ENCODE results near the gene GPR4. TPM values are rescaled to one million over a fixed set of nuclear protein-coding genes. Genes with fewer than 3 reads are reported as not detected.

Gene GPR4
- polyA plus RNA-seq (0.25 TPM in 1 of 2 replicates, not detected in the other), polyA minus RNA-seq (not detected in 2 replicates)

DNA sequence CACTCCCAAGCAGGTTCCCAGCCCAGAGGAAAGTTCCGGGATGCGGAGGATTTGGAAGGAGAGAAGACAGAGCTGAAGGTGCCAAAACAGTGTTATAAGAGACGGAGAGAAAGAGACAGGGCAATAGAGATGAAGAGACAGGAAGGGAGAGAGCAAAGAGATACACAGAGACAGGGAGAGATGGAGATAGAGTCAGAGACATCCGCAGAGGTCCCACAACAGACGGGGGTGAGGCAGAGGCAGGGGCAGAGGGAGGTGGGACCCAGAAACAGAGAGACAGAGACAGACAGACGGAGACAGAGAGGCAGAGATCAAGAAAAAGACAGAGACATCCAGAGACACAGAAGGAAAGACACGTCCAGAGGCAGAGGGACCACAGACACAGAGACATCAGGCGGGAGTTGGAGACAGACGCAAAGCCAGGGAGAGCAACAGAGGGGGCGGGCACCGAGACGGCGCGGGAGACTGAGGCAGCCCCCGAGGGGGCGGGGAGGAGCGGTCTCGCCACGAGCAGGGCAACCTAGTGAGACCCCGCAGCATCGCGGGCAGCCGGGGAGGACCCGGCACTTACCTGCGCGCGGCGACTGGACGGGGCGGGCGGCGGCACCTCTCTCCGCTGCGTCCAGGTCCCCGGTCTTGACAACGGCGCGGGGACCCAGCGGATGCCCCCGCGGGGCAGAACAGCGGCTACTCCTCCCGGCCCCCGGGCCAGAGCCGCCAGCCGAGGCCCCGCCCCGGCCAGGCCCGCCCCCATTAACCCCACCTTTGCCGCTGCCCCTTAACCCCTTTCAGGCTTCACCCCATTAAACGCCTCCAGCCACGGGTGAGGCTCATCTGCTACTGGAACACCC lies at the start of gene GPR4:
TSS of gene GPR4 (minus strand) at position 689 of the 851 bp plus-strand sequence. CDS start 10,346 bp downstream, outside the sequence.
- H3K27ac ChIP-seq (ENCODE audit: low read length): no peak within 1 kb of the TSS
- no peak within 1 kb of the TSS for H2AFZ ChIP-seq (ENCODE audit: low read depth, low read length)
- no peaks in the 10 kb centered on the region for H3K79me2 ChIP-seq (replicated peaks; ENCODE audit: insufficient read depth, low read length)
- H3K9me3 ChIP-seq (ENCODE audit: low read length): no peaks in the 10 kb centered on the region
- no peaks in the 10 kb centered on the region for H3K9me2 ChIP-seq (ENCODE audit: insufficient read depth, low read length)
- H3K9ac ChIP-seq (ENCODE audit: low read length): no peak within 1 kb of the TSS
- H4K20me1 ChIP-seq (ENCODE audit: insufficient read depth): no peaks in the 10 kb centered on the region
- H3K4me2 ChIP-seq (ENCODE audit: low read length): no peak within 1 kb of the TSS
- no peaks in the 10 kb centered on the region for H3F3A ChIP-seq (ENCODE audit: insufficient read depth, low read length, poor library complexity, severe bottlenecking)
- H3K36me3 ChIP-seq (ENCODE audit: insufficient read depth, low read length): no peaks in the 10 kb centered on the region
- H3K4me3 ChIP-seq (ENCODE audit: low read length): no peak within 1 kb of the TSS
- TF ChIP-seq RAD21 (conservative IDR thresholded peaks at IDR 0.05) (no peak), EP300 (conservative IDR thresholded peaks at IDR 0.05; ENCODE audit: poor library complexity, severe bottlenecking) (no peak), EZH2 (IDR thresholded peaks at IDR 0.05; ENCODE audit: borderline replicate concordance, insufficient read depth, low read length, poor library complexity, severe bottlenecking) (no peak), TAF1 (IDR thresholded peaks at IDR 0.05; ENCODE audit: low read depth) (no peak), POLR2AphosphoS5 (IDR thresholded peaks at IDR 0.05) (no peak), SMC3 (conservative IDR thresholded peaks at IDR 0.05; ENCODE audit: poor library complexity) (no peak), MXI1 (conservative IDR thresholded peaks at IDR 0.05; ENCODE audit: poor library complexity, severe bottlenecking) (no peak)
- TF ChIP-seq, protein P1, sequence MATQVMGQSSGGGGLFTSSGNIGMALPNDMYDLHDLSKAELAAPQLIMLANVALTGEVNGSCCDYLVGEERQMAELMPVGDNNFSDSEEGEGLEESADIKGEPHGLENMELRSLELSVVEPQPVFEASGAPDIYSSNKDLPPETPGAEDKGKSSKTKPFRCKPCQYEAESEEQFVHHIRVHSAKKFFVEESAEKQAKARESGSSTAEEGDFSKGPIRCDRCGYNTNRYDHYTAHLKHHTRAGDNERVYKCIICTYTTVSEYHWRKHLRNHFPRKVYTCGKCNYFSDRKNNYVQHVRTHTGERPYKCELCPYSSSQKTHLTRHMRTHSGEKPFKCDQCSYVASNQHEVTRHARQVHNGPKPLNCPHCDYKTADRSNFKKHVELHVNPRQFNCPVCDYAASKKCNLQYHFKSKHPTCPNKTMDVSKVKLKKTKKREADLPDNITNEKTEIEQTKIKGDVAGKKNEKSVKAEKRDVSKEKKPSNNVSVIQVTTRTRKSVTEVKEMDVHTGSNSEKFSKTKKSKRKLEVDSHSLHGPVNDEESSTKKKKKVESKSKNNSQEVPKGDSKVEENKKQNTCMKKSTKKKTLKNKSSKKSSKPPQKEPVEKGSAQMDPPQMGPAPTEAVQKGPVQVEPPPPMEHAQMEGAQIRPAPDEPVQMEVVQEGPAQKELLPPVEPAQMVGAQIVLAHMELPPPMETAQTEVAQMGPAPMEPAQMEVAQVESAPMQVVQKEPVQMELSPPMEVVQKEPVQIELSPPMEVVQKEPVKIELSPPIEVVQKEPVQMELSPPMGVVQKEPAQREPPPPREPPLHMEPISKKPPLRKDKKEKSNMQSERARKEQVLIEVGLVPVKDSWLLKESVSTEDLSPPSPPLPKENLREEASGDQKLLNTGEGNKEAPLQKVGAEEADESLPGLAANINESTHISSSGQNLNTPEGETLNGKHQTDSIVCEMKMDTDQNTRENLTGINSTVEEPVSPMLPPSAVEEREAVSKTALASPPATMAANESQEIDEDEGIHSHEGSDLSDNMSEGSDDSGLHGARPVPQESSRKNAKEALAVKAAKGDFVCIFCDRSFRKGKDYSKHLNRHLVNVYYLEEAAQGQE (IDR thresholded peaks at IDR 0.05; ENCODE audit: borderline replicate concordance): no peak
- TF ChIP-seq, protein P2, sequence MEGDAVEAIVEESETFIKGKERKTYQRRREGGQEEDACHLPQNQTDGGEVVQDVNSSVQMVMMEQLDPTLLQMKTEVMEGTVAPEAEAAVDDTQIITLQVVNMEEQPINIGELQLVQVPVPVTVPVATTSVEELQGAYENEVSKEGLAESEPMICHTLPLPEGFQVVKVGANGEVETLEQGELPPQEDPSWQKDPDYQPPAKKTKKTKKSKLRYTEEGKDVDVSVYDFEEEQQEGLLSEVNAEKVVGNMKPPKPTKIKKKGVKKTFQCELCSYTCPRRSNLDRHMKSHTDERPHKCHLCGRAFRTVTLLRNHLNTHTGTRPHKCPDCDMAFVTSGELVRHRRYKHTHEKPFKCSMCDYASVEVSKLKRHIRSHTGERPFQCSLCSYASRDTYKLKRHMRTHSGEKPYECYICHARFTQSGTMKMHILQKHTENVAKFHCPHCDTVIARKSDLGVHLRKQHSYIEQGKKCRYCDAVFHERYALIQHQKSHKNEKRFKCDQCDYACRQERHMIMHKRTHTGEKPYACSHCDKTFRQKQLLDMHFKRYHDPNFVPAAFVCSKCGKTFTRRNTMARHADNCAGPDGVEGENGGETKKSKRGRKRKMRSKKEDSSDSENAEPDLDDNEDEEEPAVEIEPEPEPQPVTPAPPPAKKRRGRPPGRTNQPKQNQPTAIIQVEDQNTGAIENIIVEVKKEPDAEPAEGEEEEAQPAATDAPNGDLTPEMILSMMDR (IDR thresholded peaks at IDR 0.05; ENCODE audit: poor library complexity, severe bottlenecking): no peak
- peaks cover 67% of the 10 kb centered on the region for H3K27me3 ChIP-seq (ENCODE audit: insufficient read depth, low read depth, low read length)

DNA sequence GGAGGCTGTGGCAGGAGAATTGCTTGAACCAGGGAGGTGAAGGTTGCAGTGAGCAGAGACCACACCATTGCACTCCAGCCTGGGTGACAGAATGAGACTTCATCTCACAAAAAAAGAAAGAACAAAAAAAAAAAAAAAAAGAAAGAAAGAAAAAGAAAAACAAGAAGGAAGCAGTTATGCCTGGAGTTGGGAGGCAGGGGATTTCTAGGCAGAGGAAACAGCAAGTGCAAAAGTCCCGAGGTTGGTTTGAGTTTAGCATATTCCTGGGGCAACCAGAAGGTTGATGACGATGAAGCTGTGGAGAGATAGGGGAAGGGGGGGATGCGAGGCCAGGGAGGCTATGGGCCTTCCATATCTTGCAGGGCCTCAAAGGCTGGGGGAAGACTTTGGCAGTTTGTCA lies 48.7 kb upstream of the GPR4 start:
- no peaks in the 10 kb centered on the region for H3K36me3 ChIP-seq (ENCODE audit: insufficient read depth, low read length)
- TF ChIP-seq EP300 (conservative IDR thresholded peaks at IDR 0.05; ENCODE audit: poor library complexity, severe bottlenecking): no peak
- TF ChIP-seq EZH2 (IDR thresholded peaks at IDR 0.05; ENCODE audit: borderline replicate concordance, insufficient read depth, low read length, poor library complexity, severe bottlenecking): no peak
- TF ChIP-seq POLR2AphosphoS5 (IDR thresholded peaks at IDR 0.05): no peak
- no peak for TF ChIP-seq SMC3 (conservative IDR thresholded peaks at IDR 0.05; ENCODE audit: poor library complexity)
- no peak for TF ChIP-seq MXI1 (conservative IDR thresholded peaks at IDR 0.05; ENCODE audit: poor library complexity, severe bottlenecking)
- TF ChIP-seq, protein P1 (IDR thresholded peaks at IDR 0.05; ENCODE audit: borderline replicate concordance): no peak
- TF ChIP-seq, protein P2 (IDR thresholded peaks at IDR 0.05; ENCODE audit: poor library complexity, severe bottlenecking): no peak
- no peak for TF ChIP-seq TAF1 (IDR thresholded peaks at IDR 0.05; ENCODE audit: low read depth)
- no peak for TF ChIP-seq RAD21 (conservative IDR thresholded peaks at IDR 0.05)
- H3K9ac ChIP-seq (ENCODE audit: low read length): no peak overlapping the region
- no peaks in the 10 kb centered on the region for H4K20me1 ChIP-seq (ENCODE audit: insufficient read depth)
- H3K79me2 ChIP-seq (replicated peaks; ENCODE audit: insufficient read depth, low read length): no peaks in the 10 kb centered on the region
- H3K27ac ChIP-seq (ENCODE audit: low read length): no peak overlapping the region
- H3K4me3 ChIP-seq (ENCODE audit: low read length): no peak overlapping the region
- no peaks in the 10 kb centered on the region for H3F3A ChIP-seq (ENCODE audit: insufficient read depth, low read length, poor library complexity, severe bottlenecking)
- no peaks in the 10 kb centered on the region for H3K9me2 ChIP-seq (ENCODE audit: insufficient read depth, low read length)
- H3K9me3 ChIP-seq (ENCODE audit: low read length): no peaks in the 10 kb centered on the region
- no peak overlapping the region for H2AFZ ChIP-seq (ENCODE audit: low read depth, low read length)
- H3K4me2 ChIP-seq (ENCODE audit: low read length): no peak overlapping the region
- H3K27me3 ChIP-seq (ENCODE audit: insufficient read depth, low read depth, low read length): no peaks in the 10 kb centered on the region
